KBM-7 (cell line): Measurements from ENCODE around the gene FMNL3.
"Not testable (repeated sequence)": the region's sequence is repeated elsewhere in the genome, so short reads cannot be mapped to it uniquely, and the experiment has no call there.

Experiments used
- DNase-seq: peaks from one replicate; pipeline ENCODE4 v3.0.0-alpha.2; 2015
- in situ Hi-C: fragments of 300-500 bp; cut with MboI; formaldehyde crosslinking; loops from 2 replicates; pipeline ENCODE4 v1.14.3; 2020; ENCODE audit warnings: low sequenced_read_pairs, low pct_unique_long_range_greater_than_20kb, mixed read lengths

Gene FMNL3

GRCh38 chr12:49707128-49707811 is at the start of gene FMNL3:
FMNL3 (minus strand) TSS chr12:49707405; CDS start chr12:49707180, 225 bp downstream.
- DNase-seq = peak; percentile 92
- in situ Hi-C loops = loop anchor here (10.0 kb wide), 1 partner anchor 52 kb away; no protein-coding TSS in a partner anchor

- in situ Hi-C loops = no loop called here
- DNase-seq = no peak
Measured at GRCh38 chr12:49750996-49751393, 43.8 kb upstream of the FMNL3 start.

GRCh38 chr12:49750027-49750995 is 43.1 kb upstream of the FMNL3 start:
- in situ Hi-C loops = no loop called here
- DNase-seq = peak; percentile 20

- in situ Hi-C loops = no loop called here
Measured at GRCh38 chr12:49748800-49749199, 41.6 kb upstream of the FMNL3 start.

GRCh38 chr12:49748306-49748705 is 41.1 kb upstream of the FMNL3 start:
- in situ Hi-C loops = no loop called here
- no peak for DNase-seq

More at GRCh38 chr12:49748800-49749199, 41.6 kb upstream of the FMNL3 start:
- DNase-seq = no peak

GRCh38 chr12:49744363-49744885 is 37.2 kb upstream of the FMNL3 start:
- DNase-seq = no peak
- in situ Hi-C loops = no loop called here

GRCh38 chr12:49741882-49742620 is 34.8 kb upstream of the FMNL3 start:
- DNase-seq = peak; percentile 90
- in situ Hi-C loops = no loop called here

- peak; percentile 99 for DNase-seq
- in situ Hi-C loops = no loop called here
Measured at GRCh38 chr12:49740930-49741881, 34.0 kb upstream of the FMNL3 start, which contains the start of gene TMBIM6. TMBIM6 (plus strand) TSS chr12:49741557; CDS start chr12:49752494, 10,937 bp downstream.

GRCh38 chr12:49740277-49740676 is 33.1 kb upstream of the FMNL3 start:
- DNase-seq, in situ Hi-C loops: not testable (repeated sequence)

GRCh38 chr12:49738721-49739120 is 31.5 kb upstream of the FMNL3 start:
- in situ Hi-C loops = not testable (repeated sequence)
- peak; percentile 13 for DNase-seq

GRCh38 chr12:49734900-49735299 is 27.7 kb upstream of the FMNL3 start:
- DNase-seq, in situ Hi-C loops: not testable (repeated sequence)

- no peak for DNase-seq
- in situ Hi-C loops = no loop called here
Measured at GRCh38 chr12:49733219-49734017, 26.2 kb upstream of the FMNL3 start.

GRCh38 chr12:49730568-49731101 is 23.4 kb upstream of the FMNL3 start:
- in situ Hi-C loops = no loop called here
- DNase-seq = no peak

GRCh38 chr12:49730050-49730449 is 22.8 kb upstream of the FMNL3 start:
- no peak for DNase-seq
- in situ Hi-C loops = no loop called here

GRCh38 chr12:49728446-49728845 is 21.2 kb upstream of the FMNL3 start:
- in situ Hi-C loops = no loop called here
- DNase-seq = no peak

GRCh38 chr12:49721355-49721754 is 14.2 kb upstream of the FMNL3 start:
- DNase-seq, in situ Hi-C loops: not testable (repeated sequence)

- in situ Hi-C loops = no loop called here
- no peak for DNase-seq
Measured at GRCh38 chr12:49720214-49720613, 13.0 kb upstream of the FMNL3 start.
